DMS53 treated with DMSO at 0.1 percent for 48 hours (cell line): ENCODE results near the gene LNX2.
A peak's percentile ranks its signal among the peaks of the same experiment; 100 is the strongest.

Experiments
- DNase-seq: peaks from one replicate; lab custom pipeline; 2025; ENCODE audit not compliant: unreplicated experiment; lab: John Stamatoyannopoulos, UW

Gene LNX2

GRCh38 chr13:27620377-27621115 is at the start of gene LNX2:
Gene LNX2, minus strand, starts transcription at chr13:27620529. Its CDS starts 38,826 bp downstream, at chr13:27581703.
- peak; percentile 95 for DNase-seq

- DNase-seq = no peak
These were observed 47.6 kb upstream of the LNX2 start for GRCh38 chr13:27667946-27668345.

- DNase-seq = no peak
These were observed 46.6 kb upstream of the LNX2 start for GRCh38 chr13:27666951-27667350.

- DNase-seq = no peak
These were observed 45.4 kb upstream of the LNX2 start for GRCh38 chr13:27665761-27666160.

- no peak for DNase-seq
These were observed 45.0 kb upstream of the LNX2 start for GRCh38 chr13:27665333-27665732.

- no peak for DNase-seq
These were observed 43.6 kb upstream of the LNX2 start for GRCh38 chr13:27663947-27664346.

- DNase-seq = no peak
These were observed 42.6 kb upstream of the LNX2 start for GRCh38 chr13:27662738-27663470.

GRCh38 chr13:27661017-27661416 is 40.7 kb upstream of the LNX2 start:
- no peak for DNase-seq

- no peak for DNase-seq
These were observed 40.2 kb upstream of the LNX2 start for GRCh38 chr13:27660511-27660910.

GRCh38 chr13:27659145-27659865 is 39.0 kb upstream of the LNX2 start:
- no peak for DNase-seq

GRCh38 chr13:27658546-27658945 is 38.2 kb upstream of the LNX2 start:
- no peak for DNase-seq

- no peak for DNase-seq
These were observed 37.4 kb upstream of the LNX2 start for GRCh38 chr13:27657724-27658123.

- DNase-seq = no peak
These were observed 34.5 kb upstream of the LNX2 start for GRCh38 chr13:27654816-27655215.

GRCh38 chr13:27654059-27654458 is 33.7 kb upstream of the LNX2 start:
- DNase-seq = no peak

GRCh38 chr13:27650312-27650711 is 30.0 kb upstream of the LNX2 start:
- no peak for DNase-seq

GRCh38 chr13:27644302-27644701 is 24.0 kb upstream of the LNX2 start:
- DNase-seq = no peak

- DNase-seq = no peak
These were observed 23.2 kb upstream of the LNX2 start for GRCh38 chr13:27643334-27644132.

GRCh38 chr13:27641711-27642502 is 21.6 kb upstream of the LNX2 start:
- no peak for DNase-seq

GRCh38 chr13:27639186-27639585 is 18.9 kb upstream of the LNX2 start:
- no peak for DNase-seq

GRCh38 chr13:27638521-27638920 is 18.2 kb upstream of the LNX2 start:
- DNase-seq = no peak
